HepG2 (cell line): ENCODE results near the gene SV2B. TPM values are rescaled to one million over a fixed set of nuclear protein-coding genes. Genes with fewer than 3 reads are reported as not detected.

Experiments
- ATAC-seq: fragments of 200-7000 bp; cut with Tn5 transposase; 3 replicates; pipeline ENCODE4 v1.9.1; 2020; ENCODE audit warnings: mild to moderate bottlenecking, moderate library complexity
- BruUV-seq: library from RNA; stranded (reverse); fragments of 400-500 nt; replicated peaks from 2 replicates; lab custom pipeline; 2021; lab: Mats Ljungman, UMichigan
- CTCF ChIA-PET: fragments of 300-600 bp; formaldehyde crosslinking; extraction: SDS; loops from one replicate; lab custom pipeline; 2021; ENCODE audit warnings: low total read pairs, inconsistent platforms, low intra/inter-chr PET ratio; lab: Yijun Ruan, JAX
- POLR2A ChIA-PET: fragments of 350-600 bp; sonication (Branson Sonifier 250); formaldehyde crosslinking; loops from one replicate; lab custom pipeline; 2020; ENCODE audit warnings: antibody characterized with exemption, inconsistent platforms; lab: Yijun Ruan, JAX
- DNase-seq: peaks from one replicate; pipeline ENCODE4 v3.0.0-alpha.2; 2015; ENCODE audit warnings: low spot score
- FAIRE-seq: peaks from 3 replicates; lab custom pipeline; 2011; peaks lifted over from hg19 to GRCh38; lab: Jason Lieb, UNC
- H2AFZ ChIP-seq: one replicate; pipeline ENCODE4 v1.6.1; 2011; ENCODE audit warnings: low read length, inconsistent platforms
- H3K27ac ChIP-seq: fragments of 300-600 bp; 3 replicates; pipeline ENCODE4 v1.8.0; 2011; ENCODE audit warnings: mixed run types, mild to moderate bottlenecking, mixed read lengths, low read length, inconsistent platforms; ENCODE audit not compliant: insufficient read depth; ENCODE audit errors: extremely low read length
- H3K27me3 ChIP-seq, 2 experiments: fragments of 200-600 bp in 1 of 2; 2 replicates in 1 of 2; 3 replicates in 1 of 2; pipeline versions ENCODE4 v1.6.0 to v1.8.0; 2011; ENCODE audit warnings: low read length in 2 of 2, mild to moderate bottlenecking in 2 of 2, moderate library complexity in 2 of 2, inconsistent platforms in 1 of 2; ENCODE audit not compliant: insufficient read depth in 2 of 2, control insufficient read depth in 1 of 2
- H3K36me3 ChIP-seq, 2 experiments: fragments of 200-600 bp in 1 of 2; replicated peaks in 1 of 2; 2 replicates in 1 of 2; 3 replicates in 1 of 2; pipeline versions ENCODE4 v1.5.1 to v1.8.0; 2011; ENCODE audit warnings: low read length in 2 of 2, inconsistent platforms in 1 of 2; ENCODE audit not compliant: insufficient read depth in 2 of 2, control insufficient read depth in 1 of 2
- H3K4me1 ChIP-seq: 2 replicates; pipeline ENCODE4 v1.5.1; 2012; ENCODE audit warnings: low read length, inconsistent platforms; ENCODE audit not compliant: insufficient read depth
- H3K4me2 ChIP-seq: 2 replicates; pipeline ENCODE4 v1.6.0; 2011; ENCODE audit warnings: low read depth, low read length, inconsistent platforms
- H3K4me3 ChIP-seq, 3 experiments: fragments of 200-600 bp in 1 of 3; sonication (generic), shearing (Covaris generic) in 1 of 3; replicated peaks in 1 of 3; 2 replicates each; pipeline ENCODE4 v1.5.1; 2011 to 2016; ENCODE audit warnings: low read length in 3 of 3, inconsistent platforms in 2 of 3, low read depth in 2 of 3, mild to moderate bottlenecking in 2 of 3, control low read depth in 1 of 3, mixed read lengths in 1 of 3; ENCODE audit not compliant: insufficient read depth in 1 of 3
- H3K79me2 ChIP-seq: one replicate; pipeline ENCODE4 v1.6.1; 2011; ENCODE audit warnings: low read length, inconsistent platforms; ENCODE audit not compliant: insufficient read depth
- H3K9ac ChIP-seq: 2 replicates; pipeline ENCODE4 v1.6.0; 2011; ENCODE audit warnings: mild to moderate bottlenecking, low read depth, low read length, inconsistent platforms; ENCODE audit not compliant: insufficient read depth
- H3K9me3 ChIP-seq: 2 replicates; pipeline ENCODE4 v1.5.1; 2012; ENCODE audit warnings: mild to moderate bottlenecking, low read length
- H4K20me1 ChIP-seq: 2 replicates; pipeline ENCODE4 v1.6.0; 2011; ENCODE audit warnings: inconsistent platforms, mild to moderate bottlenecking, low read length, moderate library complexity; ENCODE audit not compliant: insufficient read depth
- ATAD3A ChIP-seq: sonication (generic); formaldehyde crosslinking; IDR thresholded peaks from 2 replicates; pipeline ENCODE4 v1.4.0; 2020; ENCODE audit warnings: missing genetic modification reagents
- FOXM1 ChIP-seq: sonication (generic); formaldehyde crosslinking; IDR thresholded peaks from 2 replicates; pipeline ENCODE4 v1.5.0; 2020; ENCODE audit warnings: missing genetic modification reagents
- GATA4 ChIP-seq: sonication (generic); IDR thresholded peaks from 2 replicates; pipeline ENCODE4 v1.6.1; 2016; ENCODE audit warnings: antibody characterized with exemption, low read depth, borderline replicate concordance
- HNF4A ChIP-seq: sonication (generic); formaldehyde crosslinking; IDR thresholded peaks from 2 replicates; pipeline ENCODE4 v1.4.0; 2020; ENCODE audit warnings: missing genetic modification reagents
- KDM2A ChIP-seq: sonication (generic); formaldehyde crosslinking; IDR thresholded peaks from 2 replicates; pipeline ENCODE4 v1.4.0; 2020; ENCODE audit warnings: low read depth, missing genetic modification reagents, borderline replicate concordance
- KLF16 ChIP-seq, 2 experiments: sonication (generic) in 1 of 2; formaldehyde crosslinking in 1 of 2; IDR thresholded peaks; 2 replicates each; pipeline versions ENCODE4 v1.6.1 to v1.8.0; 2016 to 2023; ENCODE audit warnings: missing genetic modification reagents in 2 of 2, missing compliant biosample characterization in 1 of 2
- MED8 ChIP-seq: sonication (generic); formaldehyde crosslinking; IDR thresholded peaks from 2 replicates; pipeline ENCODE4 v1.8.1; 2023; ENCODE audit warnings: mild to moderate bottlenecking, missing genetic modification reagents; ENCODE audit not compliant: insufficient replicate concordance
- NFIB ChIP-seq: sonication (generic); formaldehyde crosslinking; IDR thresholded peaks from 2 replicates; pipeline ENCODE4 v1.9.0; 2021; ENCODE audit warnings: missing genetic modification reagents, mild to moderate bottlenecking, borderline replicate concordance
- PRMT3 ChIP-seq: sonication (generic); formaldehyde crosslinking; IDR thresholded peaks from 2 replicates; pipeline ENCODE4 v1.8.1; 2022; ENCODE audit warnings: low read depth, mild to moderate bottlenecking, moderate library complexity, missing genetic modification reagents, borderline replicate concordance
- STAG1 ChIP-seq: sonication (generic); formaldehyde crosslinking; IDR thresholded peaks from 2 replicates; pipeline ENCODE4 v1.4.0; 2020; ENCODE audit warnings: missing genetic modification reagents
- XBP1 ChIP-seq: sonication (generic); formaldehyde crosslinking; IDR thresholded peaks from 2 replicates; pipeline ENCODE4 v1.5.0; 2020; ENCODE audit warnings: missing genetic modification reagents
- ZNF205 ChIP-seq: IDR thresholded peaks from 2 replicates; pipeline ENCODE4 v1.6.1; 2018; ENCODE audit warnings: missing biosample characterization, missing genetic modification reagents
- ZNF674 ChIP-seq: sonication (generic); formaldehyde crosslinking; IDR thresholded peaks from 2 replicates; pipeline ENCODE4 v1.5.0; 2020; ENCODE audit warnings: low read depth, mild to moderate bottlenecking, missing genetic modification reagents
- ZNF75D ChIP-seq: sonication (generic); formaldehyde crosslinking; IDR thresholded peaks from 2 replicates; pipeline ENCODE4 v1.8.1; 2023; ENCODE audit warnings: missing genetic modification reagents, mild to moderate bottlenecking, borderline replicate concordance
- WGBS: methylation state at CpG from one replicate; pipeline ENCODE4 v1.1.6; 2017; ENCODE audit warnings: low lambda C conversion rate; 5-methylcytosine and 5-hydroxymethylcytosine counted together
- in situ Hi-C: cut with HindIII; loops from 2 replicates; pipeline ENCODE4 v1.10.0; 2017; ENCODE audit warnings: low pct_unique_long_range_greater_than_20kb; ENCODE audit not compliant: extremely low pct_ligation_motif_present
- intact Hi-C: fragments of 100-400 bp; cut with micrococcal nuclease; formaldehyde crosslinking; loops from one replicate; pipeline ENCODE4 v1.10.0; 2022; ENCODE audit not compliant: unreplicated experiment
- polyA plus RNA-seq, 8 experiments: library from polyadenylated mRNA; depleted of rRNA in 3 of 8; stranded (reverse) in 7 of 8; unstranded in 1 of 8; fragments of >200 nt; fragmentation: Illumina TruSeq in 4 of 8; extraction: Trizol in 4 of 8; gene quantifications; 2 replicates each; pipeline versions ENCODE4 v1.2.1 to v1.2.3, GENCODE V29; 2011 to 2016; ENCODE audit warnings: low read depth in 4 of 8, missing spikeins in 1 of 8, mixed read lengths in 1 of 8; ENCODE audit not compliant: insufficient read depth in 1 of 8
- total RNA-seq, 5 experiments: library from RNA; depleted of rRNA; stranded (reverse); fragments of >200 nt; fragmentation: Illumina TruSeq; extraction: Trizol; gene quantifications; 2 replicates each; pipeline ENCODE4 v1.2.3, GENCODE V29; 2016; ENCODE audit warnings: low read depth in 1 of 5
- TF ChIP-seq, protein P1 (sequence below): sonication (generic); formaldehyde crosslinking; IDR thresholded peaks from 2 replicates; pipeline ENCODE4 v1.8.0; 2022; ENCODE audit warnings: low read depth, missing genetic modification reagents
- TF ChIP-seq, protein P2 (sequence below): sonication (generic); formaldehyde crosslinking; IDR thresholded peaks from 2 replicates; pipeline ENCODE4 v1.4.0; 2020; ENCODE audit warnings: missing genetic modification reagents
- TF ChIP-seq, protein P3 (sequence below): sonication (generic); formaldehyde crosslinking; IDR thresholded peaks from 2 replicates; pipeline ENCODE4 v1.5.1; 2020; ENCODE audit warnings: missing genetic modification reagents, mild to moderate bottlenecking, borderline replicate concordance

Gene SV2B
- total and polyA plus RNA-seq, 2 of the 13 experiments (the other 11 are each of a cell fraction or from before 2014, with no cell fraction given): not detected

DNA sequence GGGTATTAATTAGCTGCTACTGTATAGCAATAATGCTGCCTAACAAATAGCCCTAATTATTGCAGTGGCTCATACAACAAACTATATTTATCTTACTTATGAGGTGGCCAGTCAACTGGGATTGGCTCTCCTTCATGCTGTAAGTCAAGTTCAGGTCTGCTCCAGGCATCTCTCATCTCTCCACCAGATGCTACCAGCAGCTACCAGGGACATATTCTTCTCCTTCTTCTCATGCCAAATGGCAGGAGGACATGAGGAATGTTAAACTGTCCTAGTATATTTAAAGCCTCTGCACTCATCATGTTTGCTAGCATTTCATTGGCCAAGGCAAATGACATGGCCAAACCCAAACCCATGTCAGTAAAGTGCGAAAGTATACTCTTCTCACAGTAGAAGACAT, 17.3 kb downstream of the SV2B start:
- Histone ChIP-seq H3K4me3 (no peak overlapping the region), H3K9me3 (no peaks in the 10 kb centered on the region), H3K9ac (no peak overlapping the region), H3K4me2 (no peak overlapping the region), H3K36me3 (no peaks in the 10 kb centered on the region), H4K20me1 (no peaks in the 10 kb centered on the region), H3K79me2 (no peaks in the 10 kb centered on the region), H2AFZ (no peak overlapping the region), H3K4me1 (no peaks in the 10 kb centered on the region), H3K27me3 (peaks cover 0 to 5% of the 10 kb centered on the region in 2 experiments; a peak in 2 of 5 replicates), H3K27ac (no peak overlapping the region)
- DNase-seq (no peak), FAIRE-seq (no peak), ATAC-seq (no peak)
- ChIA-PET POLR2A (no interaction called here), CTCF (no interaction called here)
- 0% methylated on average over 1 of the region's 1 CpG for WGBS
- no peak for TF ChIP-seq HNF4A (CRISPR knock-in tag)
- no peak for TF ChIP-seq ZNF205 (CRISPR knock-in tag)
- TF ChIP-seq FOXM1 (CRISPR knock-in tag): no peak
- no peak for TF ChIP-seq STAG1 (CRISPR knock-in tag)
- TF ChIP-seq ZNF75D: no peak
- TF ChIP-seq, protein P1, sequence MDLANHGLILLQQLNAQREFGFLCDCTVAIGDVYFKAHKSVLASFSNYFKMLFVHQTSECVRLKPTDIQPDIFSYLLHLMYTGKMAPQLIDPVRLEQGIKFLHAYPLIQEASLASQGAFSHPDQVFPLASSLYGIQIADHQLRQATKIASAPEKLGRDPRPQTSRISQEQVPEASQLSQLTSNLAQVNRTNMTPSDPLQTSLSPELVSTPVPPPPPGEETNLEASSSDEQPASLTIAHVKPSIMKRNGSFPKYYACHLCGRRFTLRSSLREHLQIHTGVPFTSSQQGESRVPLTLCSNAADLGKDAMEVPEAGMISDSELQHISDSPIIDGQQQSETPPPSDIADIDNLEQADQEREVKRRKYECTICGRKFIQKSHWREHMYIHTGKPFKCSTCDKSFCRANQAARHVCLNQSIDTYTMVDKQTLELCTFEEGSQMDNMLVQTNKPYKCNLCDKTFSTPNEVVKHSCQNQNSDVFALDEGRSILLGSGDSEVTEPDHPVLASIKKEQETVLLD (CRISPR knock-in tag): no peak
- TF ChIP-seq, protein P2, sequence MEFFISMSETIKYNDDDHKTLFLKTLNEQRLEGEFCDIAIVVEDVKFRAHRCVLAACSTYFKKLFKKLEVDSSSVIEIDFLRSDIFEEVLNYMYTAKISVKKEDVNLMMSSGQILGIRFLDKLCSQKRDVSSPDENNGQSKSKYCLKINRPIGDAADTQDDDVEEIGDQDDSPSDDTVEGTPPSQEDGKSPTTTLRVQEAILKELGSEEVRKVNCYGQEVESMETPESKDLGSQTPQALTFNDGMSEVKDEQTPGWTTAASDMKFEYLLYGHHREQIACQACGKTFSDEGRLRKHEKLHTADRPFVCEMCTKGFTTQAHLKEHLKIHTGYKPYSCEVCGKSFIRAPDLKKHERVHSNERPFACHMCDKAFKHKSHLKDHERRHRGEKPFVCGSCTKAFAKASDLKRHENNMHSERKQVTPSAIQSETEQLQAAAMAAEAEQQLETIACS: no peak
- TF ChIP-seq NFIB (CRISPR knock-in tag): no peak
- no peak for TF ChIP-seq PRMT3 (CRISPR knock-in tag)
- no peak for TF ChIP-seq ZNF674 (CRISPR knock-in tag)
- no peak for TF ChIP-seq GATA4
- no peak for TF ChIP-seq KLF16 (CRISPR knock-in tag; IDR thresholded peaks at IDR 0.05)
- no peak for TF ChIP-seq MED8 (CRISPR knock-in tag)
- no peak for TF ChIP-seq KDM2A (CRISPR knock-in tag)
- no peak for TF ChIP-seq XBP1 (CRISPR knock-in tag)
- TF ChIP-seq, protein P3, sequence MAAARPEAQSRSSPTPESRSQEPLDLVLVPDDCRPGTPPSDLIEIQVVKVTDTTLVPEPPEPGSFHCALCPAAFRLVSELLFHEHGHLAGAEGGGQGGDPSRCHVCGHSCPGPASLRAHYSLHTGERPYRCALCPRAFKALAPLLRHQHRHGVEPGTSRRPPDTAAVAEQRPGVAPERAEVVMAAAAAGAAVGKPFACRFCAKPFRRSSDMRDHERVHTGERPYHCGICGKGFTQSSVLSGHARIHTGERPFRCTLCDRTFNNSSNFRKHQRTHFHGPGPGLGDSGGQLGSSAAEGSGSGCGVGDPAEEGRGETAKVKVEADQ (CRISPR knock-in tag): no peak
- TF ChIP-seq ATAD3A: no peak
- intact Hi-C loops (no loop called here), in situ Hi-C loops (no loop called here)
- no TSS peak for BruUV-seq
